Measurements from ENCODE around the gene LGR6.
"Not testable (repeated sequence)": the region's sequence is repeated elsewhere in the genome, so short reads cannot be mapped to it uniquely, and the experiment has no call there.

LGR6 gene

DNA sequence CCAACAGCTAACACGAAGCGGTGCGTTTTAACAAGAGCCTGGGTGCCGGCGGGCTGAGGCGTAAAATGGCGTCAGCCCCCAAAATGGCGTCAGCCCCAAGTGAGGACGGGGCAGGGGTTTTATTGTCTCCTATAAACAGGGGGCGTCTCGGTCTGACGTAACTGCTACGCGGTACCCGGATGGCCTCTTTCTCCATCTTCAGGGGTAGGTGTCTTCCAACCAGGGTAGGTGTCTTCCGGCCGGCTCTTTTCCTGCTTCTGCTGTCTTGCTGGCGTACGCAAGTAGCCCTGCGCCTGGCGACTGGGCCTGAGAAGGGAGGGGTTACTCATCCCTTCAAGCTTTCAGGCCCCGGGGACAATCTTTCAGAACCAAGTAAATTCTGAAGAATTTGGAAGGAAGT is 45.3 kb downstream of the LGR6 start:
- DNase-seq (ENCODE audit: low read depth, low spot score): no peak

DNA sequence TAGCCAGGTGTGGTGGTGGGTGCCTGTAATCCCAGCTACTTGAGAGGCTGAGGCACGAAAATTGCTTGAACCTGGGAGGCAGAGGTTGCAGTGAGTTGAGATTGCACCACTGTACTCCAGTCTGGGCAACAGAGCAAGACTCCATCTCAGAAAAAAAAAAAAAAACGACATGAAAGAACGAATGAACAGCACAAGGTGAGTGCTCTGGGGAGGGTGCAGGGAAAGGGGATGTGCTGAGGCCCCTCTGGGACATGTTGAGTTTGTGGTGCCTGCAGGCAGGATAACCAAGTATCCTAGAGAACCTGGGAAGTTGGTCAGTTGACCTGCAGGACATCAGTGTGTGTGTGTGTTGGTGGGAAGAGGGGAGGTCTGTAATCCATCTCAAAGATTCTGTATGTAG is 46.6 kb downstream of the LGR6 start:
- DNase-seq (ENCODE audit: low read depth, low spot score): not testable (repeated sequence)

DNA sequence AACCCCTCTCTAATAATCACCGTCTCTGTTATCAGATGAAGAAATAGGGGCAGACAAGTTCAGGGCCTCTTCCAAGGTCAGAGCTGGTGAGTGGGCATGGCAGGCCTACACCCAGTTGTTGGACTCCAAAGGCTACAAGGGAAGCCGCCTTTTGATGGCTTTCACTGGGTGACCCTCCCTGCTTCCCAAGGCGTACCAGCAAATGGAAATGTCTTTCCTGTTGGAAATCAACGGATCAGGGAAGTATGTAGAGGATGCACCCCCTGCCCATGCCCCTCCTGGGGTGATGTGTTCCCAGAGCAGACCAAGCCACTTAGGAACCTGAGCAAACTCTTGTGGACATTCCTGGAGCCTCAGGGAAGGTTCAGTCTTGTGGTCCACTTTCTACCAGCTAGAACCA is 47.4 kb downstream of the LGR6 start:
- DNase-seq (ENCODE audit: low read depth, low spot score): no peak

DNA sequence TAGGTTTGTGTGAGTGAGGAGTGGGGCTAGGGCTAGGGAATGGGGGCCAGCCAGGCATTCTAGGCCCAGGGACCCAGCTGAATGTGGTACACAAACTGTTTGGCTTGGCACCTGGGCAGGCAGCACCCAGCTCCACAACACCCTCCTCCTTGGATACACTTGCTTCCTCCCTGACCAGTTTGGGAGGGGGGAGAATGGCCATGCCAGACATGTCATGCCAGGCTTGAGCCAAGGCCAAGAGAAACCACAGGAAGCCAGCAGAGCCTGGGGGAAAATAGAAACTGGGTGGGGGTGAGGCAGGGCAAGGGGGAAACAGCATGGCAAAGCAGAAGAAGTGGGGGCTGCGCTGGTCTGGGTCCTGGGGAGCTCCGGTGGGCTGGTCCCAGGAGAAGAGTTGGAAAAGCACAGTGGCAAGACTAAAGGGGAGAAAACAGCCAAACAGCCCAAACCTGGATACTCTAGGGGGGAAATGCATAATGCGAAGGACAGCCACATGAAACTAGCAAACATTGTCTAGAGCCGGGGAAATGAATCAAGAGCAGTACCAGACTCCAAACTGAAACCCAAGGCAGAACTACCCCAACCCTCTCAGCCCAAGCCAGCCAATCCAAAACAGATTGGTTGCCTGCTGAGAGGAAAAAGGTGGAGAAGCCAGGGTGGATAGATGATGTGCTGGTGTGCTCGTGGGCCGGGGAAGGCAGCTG is 47.9 kb downstream of the LGR6 start:
- DNase-seq (ENCODE audit: low read depth, low spot score): no peak

DNA sequence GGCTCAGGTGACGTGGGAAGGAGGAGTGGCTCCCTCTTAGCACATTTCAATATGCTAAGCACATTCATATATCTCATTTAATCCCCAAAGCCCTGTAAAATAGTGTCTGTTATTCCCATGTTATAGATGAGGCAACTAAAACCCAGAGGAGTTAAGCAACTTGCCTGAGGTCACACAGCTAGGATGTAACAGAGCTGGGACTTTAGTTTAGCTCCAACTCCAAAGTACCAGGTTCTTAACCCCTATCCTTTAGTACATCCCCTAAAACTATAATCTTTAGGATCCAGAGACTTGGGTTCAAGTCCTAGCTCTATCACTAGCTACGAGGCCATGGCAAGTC is 48.5 kb downstream of the LGR6 start:
- DNase-seq (ENCODE audit: low read depth, low spot score): no peak

DNA sequence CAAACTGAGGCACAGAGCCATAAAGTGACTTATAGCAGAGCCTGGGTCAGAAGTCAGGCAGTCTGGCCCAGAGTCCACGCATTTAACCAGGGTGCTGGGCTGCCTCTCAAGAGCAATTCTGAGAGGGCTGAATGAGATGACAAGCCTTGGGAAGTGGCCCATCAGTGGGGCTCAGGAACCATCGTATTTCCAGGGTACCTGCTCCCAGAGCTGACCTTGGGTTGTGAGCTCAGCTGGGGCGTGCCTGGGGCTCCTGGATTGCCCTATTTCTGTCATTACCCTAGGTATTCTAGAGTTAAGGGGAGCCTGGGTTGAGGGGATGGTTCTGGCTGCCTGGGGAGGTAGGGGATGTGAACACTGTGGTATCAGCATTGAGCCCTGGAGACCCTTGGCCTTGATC is 49.4 kb downstream of the LGR6 start:
- DNase-seq (ENCODE audit: low read depth, low spot score): no peak

DNA sequence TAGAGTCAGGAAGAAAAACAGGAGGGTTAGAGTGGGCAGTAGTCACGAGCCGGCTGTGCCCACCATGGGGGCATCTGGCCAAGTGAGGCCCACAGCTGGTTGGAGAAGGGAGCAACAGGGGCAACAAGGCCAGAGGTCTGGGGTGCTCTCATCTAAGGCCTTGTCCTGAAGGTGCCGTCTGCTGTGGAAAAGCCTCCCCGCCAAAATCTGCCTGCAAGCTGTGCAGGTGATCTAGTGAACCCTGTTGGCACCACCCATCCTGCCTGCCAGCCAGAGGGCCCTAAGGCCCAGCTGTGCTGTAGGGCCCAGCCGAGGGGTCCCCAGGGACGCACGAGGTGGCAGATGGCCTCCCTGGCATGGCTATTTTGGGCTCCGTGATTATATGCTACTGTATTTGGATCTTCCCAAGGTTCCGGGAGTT is 51.3 kb downstream of the LGR6 start:
- DNase-seq (ENCODE audit: low read depth, low spot score): no peak

DNA sequence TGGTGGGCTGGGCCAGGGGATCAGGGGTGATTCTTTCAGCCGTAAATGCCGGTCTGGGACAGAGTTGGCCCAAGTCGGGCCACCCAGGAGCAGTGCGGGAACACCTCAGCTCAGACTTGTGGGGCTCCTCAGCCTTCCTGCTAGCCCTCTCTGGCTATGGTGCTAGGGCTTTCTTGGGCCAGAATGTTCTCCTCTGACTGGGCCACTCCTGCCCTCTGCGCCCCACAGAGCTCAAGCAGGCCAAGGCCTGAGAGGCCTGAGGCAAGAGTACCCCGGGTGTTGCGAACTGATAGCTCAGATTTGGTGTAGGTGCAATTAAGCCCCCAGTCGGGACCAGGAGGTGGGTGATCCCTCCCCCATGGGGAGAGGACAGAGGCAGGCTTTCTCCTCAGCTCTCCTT is 51.8 kb downstream of the LGR6 start:
- DNase-seq (ENCODE audit: low read depth, low spot score): no peak

DNA sequence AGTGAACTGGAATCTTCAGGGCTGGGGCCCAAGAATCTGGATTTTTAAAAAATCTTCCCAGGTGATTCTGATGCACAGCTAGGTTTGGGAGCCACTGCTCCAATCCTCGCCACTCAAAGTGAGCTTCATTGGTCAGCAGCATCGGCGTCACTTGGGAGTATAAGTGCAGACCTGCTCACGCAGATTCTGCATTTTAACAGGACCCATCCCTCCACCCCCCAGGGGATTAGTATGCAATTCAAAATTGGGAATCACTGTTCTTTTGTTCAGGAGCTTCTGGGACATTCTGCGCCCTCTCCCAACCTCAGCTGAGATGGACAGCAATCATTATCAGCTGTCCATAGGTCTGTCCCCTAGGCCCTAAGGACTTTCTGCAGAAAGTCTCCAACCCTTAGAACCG is 53.5 kb downstream of the LGR6 start:
- DNase-seq (ENCODE audit: low read depth, low spot score): no peak

DNA sequence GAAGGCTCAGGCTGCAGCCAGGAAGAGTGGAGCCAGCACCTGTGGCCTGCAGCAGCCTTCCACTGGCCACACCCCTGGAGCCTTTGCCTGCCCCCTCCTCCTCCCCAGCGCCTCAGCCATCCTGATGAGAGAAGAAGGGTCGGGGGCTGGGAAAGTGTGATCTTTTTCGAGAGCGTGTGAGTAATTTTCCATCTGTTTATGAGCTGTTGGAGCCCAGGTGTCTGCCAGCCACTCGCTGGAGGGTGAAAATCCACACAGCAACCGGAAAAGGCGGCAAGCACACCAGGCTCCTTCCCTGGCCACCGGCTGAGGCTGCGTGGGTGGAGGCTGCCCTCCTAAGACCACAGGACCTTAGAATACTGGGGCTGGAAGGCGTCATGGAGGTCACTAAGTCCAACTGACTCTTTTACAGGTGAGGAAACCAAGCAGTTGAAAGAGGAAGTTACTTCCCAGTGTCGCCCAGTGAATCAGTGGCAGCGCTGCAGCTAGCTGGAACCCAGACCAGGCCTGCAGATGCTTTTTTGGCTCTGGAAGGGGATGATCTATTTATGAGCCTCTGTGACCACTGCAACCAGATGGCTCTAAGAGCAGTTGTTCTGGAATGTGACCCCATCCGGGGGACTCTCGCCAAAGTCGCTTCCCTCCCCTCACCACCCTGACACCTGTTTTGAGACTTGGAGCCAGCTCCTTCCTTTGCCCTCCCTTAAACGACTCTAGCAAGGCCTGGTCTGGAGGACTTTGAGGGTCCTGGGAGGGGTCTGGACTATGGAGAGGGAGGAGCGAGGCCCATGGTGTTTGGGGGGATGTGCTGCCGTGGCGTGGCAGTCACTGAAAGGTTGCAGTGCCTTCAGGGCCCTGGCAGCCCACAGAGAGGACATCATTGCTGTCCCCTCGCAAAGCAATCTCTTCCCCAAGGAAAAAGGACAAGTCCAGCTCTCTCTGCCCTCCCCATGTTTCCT is 54.5 kb downstream of the LGR6 start:
- no peak for DNase-seq (ENCODE audit: low read depth, low spot score)

DNA sequence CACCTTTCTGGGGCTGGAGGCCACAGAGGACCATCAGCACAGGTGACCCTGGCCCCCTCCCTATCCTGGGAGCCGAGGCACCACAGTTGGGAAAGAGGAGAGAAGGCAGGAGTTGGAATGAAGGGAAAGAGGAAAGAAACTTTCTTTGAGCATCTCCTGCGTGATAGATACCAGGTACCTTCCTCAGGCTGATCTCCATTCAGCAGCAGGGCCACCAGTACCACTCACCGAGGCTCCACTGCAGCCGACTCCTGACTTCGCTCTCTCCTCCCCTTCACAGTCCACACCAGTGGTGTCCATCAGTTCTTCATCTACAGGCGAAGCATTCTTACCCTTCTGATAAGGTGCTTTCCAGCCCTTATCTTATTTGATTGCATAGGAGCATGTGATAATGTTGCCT is 55.3 kb downstream of the LGR6 start:
- no peak for DNase-seq (ENCODE audit: low read depth, low spot score)

DNA sequence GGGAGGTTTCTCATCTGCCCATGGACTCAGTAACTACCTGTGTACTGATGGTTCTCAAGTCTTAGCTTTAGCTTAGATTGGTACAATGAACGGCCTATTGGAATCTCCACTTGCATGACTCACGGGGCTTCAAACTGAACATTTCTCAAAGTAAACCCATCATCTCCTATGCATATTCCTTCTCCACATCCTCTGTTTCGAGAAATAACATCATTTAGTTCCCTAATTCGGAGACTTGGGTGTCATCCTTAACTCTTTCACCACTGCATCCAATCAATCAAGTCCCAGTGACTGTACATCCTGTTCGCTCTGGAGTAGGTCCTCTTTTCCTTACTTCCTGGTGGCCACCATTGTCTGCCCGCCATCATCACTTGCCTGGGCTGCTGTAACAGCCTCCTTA is 55.8 kb downstream of the LGR6 start:
- DNase-seq (ENCODE audit: low read depth, low spot score): no peak

DNA sequence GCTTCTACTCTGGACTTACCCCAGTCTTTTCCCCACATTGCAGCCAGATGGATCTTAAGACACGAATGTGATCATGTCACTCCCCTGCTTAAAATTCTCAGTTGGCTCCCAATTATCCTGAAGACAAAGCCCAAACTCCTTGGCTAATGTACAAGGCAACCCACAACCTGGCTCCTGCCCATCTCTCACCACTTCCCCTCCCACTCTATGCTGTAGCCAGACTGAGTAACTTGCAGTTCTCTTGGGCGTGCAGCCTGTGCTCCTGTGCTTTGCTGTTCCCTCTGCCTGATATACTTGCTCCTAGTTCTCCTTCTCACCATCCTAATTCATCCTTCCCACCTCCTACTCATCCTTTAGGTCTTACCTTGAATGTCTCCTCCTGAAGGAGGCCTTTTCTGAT is 56.2 kb downstream of the LGR6 start:
- no peak for DNase-seq (ENCODE audit: low read depth, low spot score)

DNA sequence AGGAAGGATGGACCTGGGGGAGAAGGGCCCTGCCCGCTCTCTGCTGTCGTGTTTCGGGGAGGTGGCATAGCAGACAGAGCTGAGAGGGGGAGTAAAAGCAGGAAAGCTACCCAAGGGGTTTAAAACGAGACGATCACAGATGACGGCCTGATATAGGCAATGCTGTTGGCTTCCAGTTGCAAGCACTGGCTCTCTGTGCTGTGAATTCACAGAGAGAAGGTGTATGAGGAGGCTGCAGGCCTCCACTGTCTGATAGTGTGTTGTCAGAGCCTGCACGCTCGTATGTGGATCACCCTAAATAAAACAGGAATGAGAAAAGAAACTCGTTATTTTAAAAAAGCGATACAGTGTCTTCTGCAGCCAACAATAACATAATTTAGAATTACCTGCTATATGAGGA is 57.4 kb downstream of the LGR6 start:
- no peak for DNase-seq (ENCODE audit: low read depth, low spot score)

DNA sequence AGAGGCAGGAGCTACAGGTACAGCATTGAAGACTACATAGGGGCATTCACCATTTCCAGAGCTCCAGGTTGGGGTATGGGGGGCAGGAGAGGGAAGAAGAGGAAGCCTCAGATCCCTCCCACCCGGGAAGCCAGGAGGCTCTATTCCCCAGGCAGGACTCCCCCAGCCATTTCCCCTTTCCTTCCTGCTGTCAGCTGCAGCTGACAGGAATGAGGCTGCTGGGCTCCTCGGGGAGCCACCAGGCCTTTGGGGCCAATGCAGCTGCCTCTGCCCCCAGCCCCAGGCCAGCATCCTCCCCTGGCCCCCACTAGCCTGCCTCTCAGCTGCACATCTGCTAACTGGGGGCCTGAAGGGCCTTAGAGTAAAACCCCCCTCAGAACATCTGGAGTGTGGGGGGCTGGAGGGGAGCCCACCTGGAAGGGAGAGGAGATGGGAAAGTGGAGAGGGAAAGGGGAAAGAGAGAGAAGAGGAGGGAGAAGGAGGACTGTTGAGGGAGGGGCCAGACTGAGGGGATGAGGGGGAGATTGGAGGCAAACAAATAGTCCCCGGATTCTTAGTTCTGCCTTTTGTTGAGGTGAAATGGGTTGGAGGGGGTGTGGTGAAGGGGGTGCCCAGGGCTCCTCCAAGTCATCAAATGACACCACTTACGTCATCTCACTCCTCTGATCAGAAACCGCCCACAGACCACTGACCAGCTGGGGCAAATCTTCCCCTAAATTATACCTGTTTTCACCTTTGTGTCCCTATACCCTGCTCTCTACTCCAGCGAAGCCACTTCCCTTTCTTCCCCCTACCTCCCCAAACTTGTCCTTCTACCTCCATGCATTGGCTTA is 58.0 kb downstream of the LGR6 start:
- no peak for DNase-seq (ENCODE audit: low read depth, low spot score)

DNA sequence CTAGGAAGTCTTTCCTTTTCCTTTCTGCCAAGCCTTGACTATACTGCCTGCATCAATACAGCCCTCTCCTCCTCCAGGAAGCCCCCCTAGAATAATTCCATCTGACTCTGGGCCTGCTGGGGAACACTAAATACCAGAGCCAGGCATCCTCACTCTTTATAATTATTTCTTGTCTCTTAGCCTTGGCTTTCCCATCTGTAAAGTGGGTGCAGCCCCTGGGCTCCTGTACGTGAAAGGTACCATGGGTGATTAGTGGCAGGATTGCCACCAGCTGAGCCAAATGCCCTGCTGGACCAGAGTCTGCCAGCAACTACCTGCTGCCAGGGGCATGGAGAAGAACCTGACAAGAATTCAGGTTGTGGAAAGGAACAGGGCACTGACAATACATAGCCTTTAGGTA is 58.7 kb downstream of the LGR6 start:
- DNase-seq (ENCODE audit: low read depth, low spot score): no peak

DNA sequence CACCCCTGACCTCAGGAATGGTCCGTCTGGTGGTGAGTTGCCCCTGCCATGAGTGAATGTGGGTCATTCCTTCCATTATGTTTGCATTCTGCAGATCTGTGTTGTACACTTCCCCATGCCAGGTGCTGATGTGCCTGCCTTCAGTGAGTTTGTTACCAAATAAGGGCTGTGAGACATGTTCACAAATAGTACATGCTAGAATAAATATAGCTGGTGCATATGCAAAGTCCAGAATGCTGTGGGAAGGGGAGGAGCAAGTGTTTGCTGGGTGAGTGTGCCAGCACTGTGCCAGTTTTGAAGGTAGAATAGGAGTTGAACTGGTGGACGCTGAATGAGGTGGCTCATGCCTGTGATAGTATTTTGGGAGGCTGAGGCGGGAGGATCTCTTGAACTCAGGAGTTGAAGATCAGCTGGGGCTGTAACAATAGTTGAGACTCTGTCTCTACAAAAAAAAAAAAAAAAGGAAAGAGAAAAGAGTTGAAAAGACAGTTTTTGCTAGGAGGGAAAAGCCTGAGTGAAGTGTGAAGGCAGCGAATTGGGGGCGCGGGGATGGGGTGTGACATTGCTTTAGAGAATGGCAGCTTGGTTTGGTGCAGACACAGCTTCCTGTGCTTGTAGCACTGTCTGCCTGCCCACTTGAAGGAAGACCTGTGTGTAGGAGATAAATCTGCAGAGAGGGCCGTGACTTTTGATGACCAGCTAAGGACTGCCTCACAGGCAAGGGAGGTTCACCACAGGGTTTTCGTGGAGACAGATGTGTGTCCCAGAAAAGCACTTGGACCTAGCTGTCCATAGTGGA is 61.1 kb downstream of the LGR6 start:
- no peak for DNase-seq (ENCODE audit: low read depth, low spot score)

DNA sequence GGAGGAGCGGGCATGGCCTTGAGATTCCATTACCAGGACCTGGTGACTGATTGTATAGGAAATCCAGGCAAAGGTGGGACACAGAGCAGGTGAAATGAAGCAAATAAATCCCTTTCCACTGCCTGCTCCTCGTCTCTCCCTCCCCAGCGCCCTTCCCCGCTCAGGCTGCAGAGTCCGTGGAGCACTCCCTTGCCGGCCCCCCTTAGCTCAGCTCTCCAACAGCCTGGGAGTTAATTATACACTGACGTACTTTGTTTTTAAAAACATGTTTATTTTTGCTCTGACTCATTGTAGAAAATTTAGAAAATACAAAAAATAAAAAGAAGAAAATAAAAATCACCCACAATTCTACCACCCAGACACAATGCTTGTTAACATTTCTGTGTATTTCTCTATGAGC is 61.7 kb downstream of the LGR6 start:
- DNase-seq (ENCODE audit: low read depth, low spot score): no peak

DNA sequence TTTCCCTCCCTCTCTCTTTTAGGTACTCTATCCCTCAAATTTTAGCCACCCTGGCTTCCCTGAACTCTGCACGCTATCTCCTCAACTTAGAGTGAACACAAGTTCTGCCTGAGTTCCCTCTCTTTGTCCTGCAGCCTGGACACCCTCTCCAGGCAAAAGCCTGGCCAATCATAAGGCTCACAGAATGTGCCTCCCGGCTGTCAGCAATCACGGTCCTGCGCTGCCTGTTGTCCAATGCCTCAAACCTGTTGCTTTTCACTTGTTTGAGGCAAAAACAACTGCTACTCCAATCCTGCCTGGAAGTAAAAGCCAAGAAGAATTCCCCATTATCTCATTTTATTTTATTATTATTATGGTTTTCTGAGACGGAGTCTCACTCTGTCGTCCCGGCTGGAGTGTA is 66.1 kb downstream of the LGR6 start:
- no peak for DNase-seq (ENCODE audit: low read depth, low spot score)

DNA sequence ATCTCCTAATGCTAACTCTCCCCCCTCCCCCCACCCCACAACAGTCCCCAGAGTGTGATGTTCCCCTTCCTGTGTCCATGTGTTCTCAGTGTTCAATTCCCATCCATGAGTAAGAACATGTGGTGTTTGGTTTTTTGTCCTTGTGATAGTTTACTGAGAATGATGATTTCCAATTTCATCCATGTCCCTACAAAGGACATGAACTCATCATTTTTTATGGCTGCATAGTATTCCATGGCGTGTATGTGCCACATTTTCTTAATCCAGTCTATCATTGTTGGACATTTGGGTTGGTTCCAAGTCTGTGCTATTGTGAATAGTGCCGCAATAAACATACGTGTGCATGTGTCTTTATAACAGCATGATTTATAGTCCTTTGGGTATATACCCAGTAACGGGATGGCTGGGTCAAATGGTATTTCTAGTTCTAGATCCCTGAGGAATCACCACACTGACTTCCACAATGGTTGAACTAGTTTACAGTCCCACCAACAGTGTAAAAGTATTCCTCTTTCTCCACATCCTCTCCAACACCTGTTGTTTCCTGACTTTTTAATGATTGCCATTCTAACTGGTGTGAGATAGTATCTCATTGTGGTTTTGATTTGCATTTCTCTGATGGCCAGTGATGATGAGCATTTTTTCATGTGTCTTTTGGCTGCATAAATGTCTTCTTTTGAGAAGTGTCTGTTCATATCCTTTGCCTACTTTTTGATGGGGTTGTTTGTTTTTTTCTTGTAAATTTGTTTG is 67.8 kb downstream of the LGR6 start:
- DNase-seq (ENCODE audit: low read depth, low spot score): not testable (repeated sequence)

DNA sequence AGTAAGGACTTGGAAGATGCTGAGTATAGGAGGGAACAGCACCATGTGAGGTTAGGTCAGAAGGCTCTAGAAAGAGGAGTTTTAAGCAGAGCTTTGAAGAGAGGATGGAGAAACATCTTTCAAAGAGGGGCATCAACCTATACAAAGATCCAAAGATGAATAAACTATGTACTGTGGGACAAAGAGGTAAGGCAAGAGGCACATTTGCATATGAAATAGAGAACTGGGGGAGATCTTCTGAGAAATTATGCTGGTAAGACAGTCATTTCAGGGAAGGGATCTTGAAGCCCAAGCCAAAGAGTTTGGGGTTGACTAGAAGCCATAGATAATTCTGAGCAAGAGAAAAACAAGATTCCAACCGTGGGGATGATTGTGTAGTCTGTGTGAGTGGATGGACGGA is 70.0 kb downstream of the LGR6 start:
- DNase-seq (ENCODE audit: low read depth, low spot score): no peak
